Endothelial cell of umbilical vein (primary cell): ENCODE results near the gene YIPF3. TPM values are rescaled to one million over a fixed set of nuclear protein-coding genes. Genes with fewer than 3 reads are reported as not detected.

Experiments
- BruUV-seq: library from RNA; stranded (reverse); fragments of 400-500 nt; replicated peaks from 2 replicates; lab custom pipeline; 2021; lab: Mats Ljungman, UMichigan
- CTCF ChIA-PET: fragments of 300-600, 350-600 bp; sonication (Branson Sonifier 250); formaldehyde crosslinking; loops from one replicate; lab custom pipeline; 2021; ENCODE audit warnings: antibody characterized with exemption, inconsistent platforms; lab: Charles Lee
- POLR2A ChIA-PET: fragments of 300-600, 350-600 bp; sonication (Branson Sonifier 250); formaldehyde crosslinking; loops from one replicate; lab custom pipeline; 2021; ENCODE audit warnings: antibody characterized with exemption, inconsistent platforms; lab: Charles Lee
- DNase-seq: peaks from one replicate; pipeline ENCODE4 v3.0.0-alpha.2; 2011; ENCODE audit warnings: low read depth, low spot score
- FAIRE-seq: peaks from 2 replicates; lab custom pipeline; 2011; peaks lifted over from hg19 to GRCh38; lab: Jason Lieb, UNC
- H2AFZ ChIP-seq: 2 replicates; pipeline ENCODE4 v1.6.0; 2012; ENCODE audit warnings: low read depth, low read length, control low read depth, inconsistent platforms
- H3K27ac ChIP-seq: 2 replicates; pipeline ENCODE4 v1.5.1; 2011; ENCODE audit warnings: low read depth, mild to moderate bottlenecking, control low read depth, low read length, moderate library complexity; ENCODE audit not compliant: insufficient read depth
- H3K27me3 ChIP-seq, 2 experiments: 2 replicates each; pipeline versions ENCODE4 v1.6.0 to v1.6.1; 2011; ENCODE audit warnings: low read length in 2 of 2, mixed read lengths in 1 of 2; ENCODE audit not compliant: control insufficient read depth in 2 of 2, insufficient read depth in 2 of 2
- H3K36me3 ChIP-seq, 2 experiments: 2 replicates in 1 of 2; 3 replicates in 1 of 2; pipeline ENCODE4 v1.5.1; 2011; ENCODE audit warnings: low read length in 2 of 2, mild to moderate bottlenecking in 1 of 2, moderate library complexity in 1 of 2; ENCODE audit not compliant: control insufficient read depth in 2 of 2, insufficient read depth in 2 of 2; ENCODE audit errors: extremely low read depth in 1 of 2
- H3K4me1 ChIP-seq: 3 replicates; pipeline ENCODE4 v1.5.1; 2011; ENCODE audit warnings: mild to moderate bottlenecking, low read length; ENCODE audit not compliant: control insufficient read depth, insufficient read depth; ENCODE audit errors: extremely low read depth
- H3K4me2 ChIP-seq: 2 replicates; pipeline ENCODE4 v1.6.1; 2011; ENCODE audit warnings: low read length, control low read depth, mixed read lengths; ENCODE audit not compliant: insufficient read depth
- H3K4me3 ChIP-seq, 3 experiments: fragments of 200-600 bp in 1 of 3; sonication (generic), shearing (Covaris generic) in 1 of 3; replicated peaks in 1 of 3; 2 replicates each; pipeline ENCODE4 v1.5.1; 2011 to 2016; ENCODE audit warnings: control low read depth in 3 of 3, low read length in 3 of 3, mild to moderate bottlenecking in 2 of 3, inconsistent platforms in 1 of 3, low read depth in 1 of 3, moderate library complexity in 1 of 3; ENCODE audit not compliant: insufficient read depth in 1 of 3
- H3K79me2 ChIP-seq: 2 replicates; pipeline ENCODE4 v1.6.0; 2012; ENCODE audit warnings: low read length, inconsistent platforms; ENCODE audit not compliant: control insufficient read depth, insufficient read depth
- H3K9ac ChIP-seq: replicated peaks from 2 replicates; pipeline ENCODE3; 2011; ENCODE audit warnings: low read length, control low read depth; ENCODE audit not compliant: insufficient read depth; ENCODE audit errors: extremely low read depth
- H3K9me1 ChIP-seq: replicated peaks from 3 replicates; pipeline ENCODE4 v1.6.0; 2011; ENCODE audit warnings: mild to moderate bottlenecking, low read length; ENCODE audit not compliant: control insufficient read depth, insufficient read depth; ENCODE audit errors: extremely low read depth
- H3K9me3 ChIP-seq: replicated peaks from 2 replicates; pipeline ENCODE4 v1.5.1; 2012; ENCODE audit warnings: low read length, inconsistent platforms; ENCODE audit not compliant: control insufficient read depth, insufficient read depth
- H4K20me1 ChIP-seq: replicated peaks from 2 replicates; pipeline ENCODE3; 2011; ENCODE audit warnings: mild to moderate bottlenecking, low read length; ENCODE audit not compliant: control insufficient read depth, insufficient read depth; ENCODE audit errors: extremely low read depth
- CTCF ChIP-seq, 2 donors: IDR thresholded peaks; 1 replicate in 1 of 2; 2 replicates in 1 of 2; pipeline ENCODE4 v1.5.1; 2011; ENCODE audit warnings: low read length in 2 of 2, mild to moderate bottlenecking in 2 of 2, moderate library complexity in 2 of 2, control low read depth in 1 of 2, inconsistent platforms in 1 of 2, low read depth in 1 of 2; ENCODE audit not compliant: insufficient read depth in 1 of 2; ENCODE audit errors: extremely low read depth in 1 of 2
- EZH2 ChIP-seq: IDR thresholded peaks from 2 replicates; pipeline ENCODE4 v1.6.1; 2012; ENCODE audit warnings: borderline replicate concordance, low read depth, mild to moderate bottlenecking, moderate library complexity, low read length, inconsistent platforms; ENCODE audit not compliant: severe bottlenecking
- FOS ChIP-seq: IDR thresholded peaks from 2 replicates; pipeline ENCODE4 v1.6.1; 2011; ENCODE audit warnings: mild to moderate bottlenecking, low read length, moderate library complexity, borderline replicate concordance; ENCODE audit not compliant: insufficient read depth
- GATA2 ChIP-seq: IDR thresholded peaks from 2 replicates; pipeline ENCODE4 v1.7.0; 2011; ENCODE audit warnings: low read depth, mild to moderate bottlenecking, moderate library complexity, mixed read lengths, low read length; ENCODE audit not compliant: insufficient read length, insufficient read depth
- JUN ChIP-seq: IDR thresholded peaks from 2 replicates; pipeline ENCODE4 v1.6.1; 2011; ENCODE audit warnings: borderline replicate concordance, low read depth; ENCODE audit not compliant: insufficient read length, insufficient read depth
- MAX ChIP-seq: IDR thresholded peaks from 2 replicates; pipeline ENCODE4 v1.6.1; 2011; ENCODE audit not compliant: insufficient read depth, insufficient read length
- MYC ChIP-seq: IDR thresholded peaks from one replicate; pipeline ENCODE4 v1.6.1; 2011; ENCODE audit warnings: mild to moderate bottlenecking, low read depth, low read length
- POLR2A ChIP-seq: IDR thresholded peaks from 2 replicates; pipeline ENCODE4 v1.6.1; 2012; ENCODE audit warnings: low read depth, mild to moderate bottlenecking, control low read depth, low read length
- POLR2AphosphoS5 ChIP-seq: IDR thresholded peaks from 2 replicates; pipeline ENCODE4 v1.6.1; 2012; ENCODE audit warnings: low read depth, mild to moderate bottlenecking, control low read depth, low read length, moderate library complexity; ENCODE audit not compliant: insufficient read depth
- dilution Hi-C: fragments of 300-500 bp; cut with MboI; formaldehyde crosslinking; loops from one replicate; pipeline ENCODE4 v1.15.0; 2019; ENCODE audit warnings: low sequenced_read_pairs; ENCODE audit not compliant: extremely low pct_ligation_motif_present
- intact Hi-C: fragments of 100-400 bp; cut with micrococcal nuclease; formaldehyde crosslinking; loops from one replicate; pipeline ENCODE4 v1.10.0; 2022
- polyA plus RNA-seq, 4 experiments: library from polyadenylated mRNA; depleted of rRNA in 3 of 4; stranded (reverse) in 3 of 4; unstranded in 1 of 4; fragments of >200 nt; gene quantifications; 2 replicates each; pipeline versions ENCODE4 v1.2.1 to v1.2.3, GENCODE V29; 2011 to 2012; ENCODE audit warnings: missing spikeins in 1 of 4
- total RNA-seq: library from RNA; stranded (reverse); gene quantifications from 2 replicates; pipeline ENCODE4 v1.2.3, GENCODE V29; 2021

Gene YIPF3
- total and polyA plus RNA-seq, 2 donors (not counting 3 experiments of a cell fraction or from before 2014, with no cell fraction given): 119 to 470 TPM

- Histone ChIP-seq H3K9me1 (no peaks in the 10 kb centered on the region), H3K4me1 (peaks cover 23% of the 10 kb centered on the region), H3K79me2 (no peaks in the 10 kb centered on the region), H3K4me2 (no peak overlapping the region), H3K4me3 (no peak overlapping the region), H4K20me1 (no peaks in the 10 kb centered on the region), H2AFZ (no peak overlapping the region), H3K36me3 (no peaks in the 10 kb centered on the region), H3K27ac (no peak overlapping the region), H3K9ac (no peak overlapping the region), H3K27me3 (no peaks in the 10 kb centered on the region), H3K9me3 (no peaks in the 10 kb centered on the region)
- no TSS peak for BruUV-seq
- dilution Hi-C loops: no loop called here
- POLR2A ChIA-PET: no interaction called here
- intact Hi-C loops: no loop called here
- FAIRE-seq: no peak
- TF ChIP-seq JUN (no peak), POLR2A (no peak), CTCF (IDR thresholded peaks at IDR 0.05; ENCODE audit: extremely low read depth in 1 of 2, insufficient read depth in 1 of 2, low read depth in 1 of 2, low read length in 2 of 2) (no peak), MYC (no peak), MAX (no peak), POLR2AphosphoS5 (no peak), EZH2 (no peak), GATA2 (no peak), FOS (no peak)
- CTCF ChIA-PET: interaction anchor here (0.6 to 19.0 kb wide), 3 partner anchors 12 to 96 kb away, joined by 3 to 289 read pairs (median 58); partner anchors contain the start of gene DLK2
- no peak for DNase-seq
Observed at GRCh38 chr6:43494766-43495165, 22.0 kb downstream of the YIPF3 start.
